Endometrial microvascular endothelial cells (primary cell): Measurements from ENCODE around the gene ALPI. TPM values are rescaled to one million over a fixed set of nuclear protein-coding genes. Genes with fewer than 3 reads are reported as not detected.
"Not testable (repeated sequence)": the region's sequence is repeated elsewhere in the genome, so short reads cannot be mapped to it uniquely, and the experiment has no call there.

ENCODE experiments used
- in situ Hi-C: cut with HindIII; loops from 2 replicates; pipeline ENCODE4 v1.10.0; 2017; ENCODE audit warnings: low sequenced_read_pairs, low pct_unique_long_range_greater_than_20kb; ENCODE audit errors: inconsistent ontology term
- total RNA-seq: library from RNA; depleted of rRNA; stranded (reverse); fragments of >200 nt; gene quantifications from one replicate; pipeline ENCODE4 v1.2.3, GENCODE V29; 2015; ENCODE audit errors: inconsistent ontology term

ALPI gene
- total RNA-seq, 1 donor from 2014 or later = not detected

- in situ Hi-C loops = no loop called here
Observed at GRCh38 chr2:232420073-232420454, 35.9 kb upstream of the ALPI start.

- in situ Hi-C loops = no loop called here
Observed at GRCh38 chr2:232420463-232421188, 35.3 kb upstream of the ALPI start.

- in situ Hi-C loops = no loop called here
Observed at GRCh38 chr2:232421189-232421785, 34.7 kb upstream of the ALPI start.

GRCh38 chr2:232422051-232422450 is 33.9 kb upstream of the ALPI start:
- in situ Hi-C loops = no loop called here

GRCh38 chr2:232422996-232423395 is 33.0 kb upstream of the ALPI start:
- in situ Hi-C loops = not testable (repeated sequence)

GRCh38 chr2:232423407-232423806 is 32.5 kb upstream of the ALPI start:
- in situ Hi-C loops = not testable (repeated sequence)

GRCh38 chr2:232431705-232432590 is 24.0 kb upstream of the ALPI start:
- in situ Hi-C loops = no loop called here

- in situ Hi-C loops = no loop called here
Observed at GRCh38 chr2:232432598-232433184, 23.3 kb upstream of the ALPI start.

GRCh38 chr2:232433622-232434021 is 22.3 kb upstream of the ALPI start:
- in situ Hi-C loops = not testable (repeated sequence)

- in situ Hi-C loops = no loop called here
Observed at GRCh38 chr2:232434091-232434490, 21.9 kb upstream of the ALPI start.

GRCh38 chr2:232434563-232435374 is 21.2 kb upstream of the ALPI start:
- in situ Hi-C loops = no loop called here

GRCh38 chr2:232435375-232435648 is 20.6 kb upstream of the ALPI start:
- in situ Hi-C loops = no loop called here

- in situ Hi-C loops = no loop called here
Observed at GRCh38 chr2:232435805-232436204, 20.1 kb upstream of the ALPI start.

GRCh38 chr2:232436381-232437194 is 19.4 kb upstream of the ALPI start:
- in situ Hi-C loops = no loop called here

- in situ Hi-C loops = no loop called here
Observed at GRCh38 chr2:232437195-232437571, 18.8 kb upstream of the ALPI start.

- in situ Hi-C loops = no loop called here
Observed at GRCh38 chr2:232438091-232438490, 17.9 kb upstream of the ALPI start.

- in situ Hi-C loops = no loop called here
Observed at GRCh38 chr2:232438951-232439757, 16.8 kb upstream of the ALPI start.
